Left kidney (tissue), 8 donors: ENCODE data around the gene ADAMTS6. TPM values are rescaled to one million over a fixed set of nuclear protein-coding genes. Genes with fewer than 3 reads are reported as not detected.
"Not testable (repeated sequence)": the region's sequence is repeated elsewhere in the genome, so short reads cannot be mapped to it uniquely, and the experiment has no call there.

Source experiments
- DNase-seq: peaks from one replicate; pipeline ENCODE4 v3.0.0-alpha.2; 2013
- long read RNA-seq, 8 donors: transcript quantifications; one replicate each; lab custom pipeline, GENCODE V29; 2026
- polyA plus RNA-seq: library from polyadenylated mRNA; unstranded; fragments of 120-200 nt; gene quantifications from one replicate; pipeline ENCODE4 v1.2.1, GENCODE V29; 2013; ENCODE audit not compliant: insufficient read length

Gene ADAMTS6, protein sequence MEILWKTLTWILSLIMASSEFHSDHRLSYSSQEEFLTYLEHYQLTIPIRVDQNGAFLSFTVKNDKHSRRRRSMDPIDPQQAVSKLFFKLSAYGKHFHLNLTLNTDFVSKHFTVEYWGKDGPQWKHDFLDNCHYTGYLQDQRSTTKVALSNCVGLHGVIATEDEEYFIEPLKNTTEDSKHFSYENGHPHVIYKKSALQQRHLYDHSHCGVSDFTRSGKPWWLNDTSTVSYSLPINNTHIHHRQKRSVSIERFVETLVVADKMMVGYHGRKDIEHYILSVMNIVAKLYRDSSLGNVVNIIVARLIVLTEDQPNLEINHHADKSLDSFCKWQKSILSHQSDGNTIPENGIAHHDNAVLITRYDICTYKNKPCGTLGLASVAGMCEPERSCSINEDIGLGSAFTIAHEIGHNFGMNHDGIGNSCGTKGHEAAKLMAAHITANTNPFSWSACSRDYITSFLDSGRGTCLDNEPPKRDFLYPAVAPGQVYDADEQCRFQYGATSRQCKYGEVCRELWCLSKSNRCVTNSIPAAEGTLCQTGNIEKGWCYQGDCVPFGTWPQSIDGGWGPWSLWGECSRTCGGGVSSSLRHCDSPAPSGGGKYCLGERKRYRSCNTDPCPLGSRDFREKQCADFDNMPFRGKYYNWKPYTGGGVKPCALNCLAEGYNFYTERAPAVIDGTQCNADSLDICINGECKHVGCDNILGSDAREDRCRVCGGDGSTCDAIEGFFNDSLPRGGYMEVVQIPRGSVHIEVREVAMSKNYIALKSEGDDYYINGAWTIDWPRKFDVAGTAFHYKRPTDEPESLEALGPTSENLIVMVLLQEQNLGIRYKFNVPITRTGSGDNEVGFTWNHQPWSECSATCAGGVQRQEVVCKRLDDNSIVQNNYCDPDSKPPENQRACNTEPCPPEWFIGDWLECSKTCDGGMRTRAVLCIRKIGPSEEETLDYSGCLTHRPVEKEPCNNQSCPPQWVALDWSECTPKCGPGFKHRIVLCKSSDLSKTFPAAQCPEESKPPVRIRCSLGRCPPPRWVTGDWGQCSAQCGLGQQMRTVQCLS (N-terminal part only)
- 3.2 TPM for polyA plus RNA-seq
- long read RNA-seq, donor 1 = 0 reads
- long read RNA-seq, donor 2 = 0 reads
- long read RNA-seq, donor 3 = 0 reads
- long read RNA-seq, donor 4 = 0 reads
- long read RNA-seq, donor 5 = 0 reads
- long read RNA-seq, donor 6 = 0 reads
- long read RNA-seq, donor 7 = 0 reads
- long read RNA-seq, donor 8 = 0 reads

DNA sequence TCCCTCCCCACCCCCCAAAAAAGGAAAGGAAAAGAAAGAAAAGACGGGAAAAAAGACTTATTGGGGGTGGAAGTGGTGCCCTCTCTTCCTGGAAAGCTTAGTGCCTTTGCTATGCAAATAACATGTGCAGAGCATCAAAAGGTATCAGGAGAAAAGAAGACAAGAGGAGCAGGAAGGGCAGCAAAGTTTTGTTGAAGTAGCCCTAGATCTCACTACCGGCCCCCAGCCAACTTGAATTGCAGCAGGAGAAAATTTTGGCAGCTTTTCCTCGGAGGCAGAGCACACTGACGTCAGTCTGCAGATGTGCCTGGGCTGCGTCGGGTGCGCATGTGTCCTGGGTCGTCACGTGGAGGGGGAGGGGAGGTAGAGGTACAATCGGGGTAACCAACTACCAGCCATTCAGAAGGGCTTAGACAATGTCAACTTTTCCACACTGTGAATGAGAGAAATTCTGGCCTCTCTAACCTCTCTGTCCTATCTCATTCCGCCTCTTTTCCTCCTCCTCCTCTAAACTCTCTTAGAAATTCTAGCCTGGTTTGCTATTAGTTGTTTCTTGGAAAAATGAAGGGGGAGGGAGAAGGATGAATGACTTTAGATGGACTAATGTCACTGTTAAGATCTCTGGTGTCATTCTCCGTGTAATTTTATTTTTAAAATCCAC, at the start of gene ADAMTS6:
TSS of gene ADAMTS6 (minus strand) at position 286 of the 661 bp plus-strand sequence. CDS start 8,247 bp downstream, outside the sequence.
- peak; percentile 89 for DNase-seq

DNA sequence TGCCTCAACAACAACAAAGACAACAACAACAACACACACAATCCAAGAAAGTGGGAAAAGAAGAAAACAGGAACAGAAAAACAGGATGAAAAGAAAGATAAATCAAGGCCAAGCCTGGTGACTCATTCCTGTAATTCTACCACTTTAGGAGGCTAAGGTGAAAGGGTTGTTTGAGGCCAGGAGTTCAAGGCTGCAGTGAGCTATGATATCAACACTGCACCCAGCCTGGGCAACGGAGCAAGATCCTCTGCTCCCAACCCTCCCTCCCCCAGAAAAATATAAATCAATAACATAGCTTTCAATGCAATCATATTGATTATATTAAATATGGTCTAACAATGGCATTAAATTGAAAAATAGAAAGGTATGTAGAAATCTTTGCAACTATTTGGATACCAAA, 49.2 kb upstream of the ADAMTS6 start:
- DNase-seq = no peak

DNA sequence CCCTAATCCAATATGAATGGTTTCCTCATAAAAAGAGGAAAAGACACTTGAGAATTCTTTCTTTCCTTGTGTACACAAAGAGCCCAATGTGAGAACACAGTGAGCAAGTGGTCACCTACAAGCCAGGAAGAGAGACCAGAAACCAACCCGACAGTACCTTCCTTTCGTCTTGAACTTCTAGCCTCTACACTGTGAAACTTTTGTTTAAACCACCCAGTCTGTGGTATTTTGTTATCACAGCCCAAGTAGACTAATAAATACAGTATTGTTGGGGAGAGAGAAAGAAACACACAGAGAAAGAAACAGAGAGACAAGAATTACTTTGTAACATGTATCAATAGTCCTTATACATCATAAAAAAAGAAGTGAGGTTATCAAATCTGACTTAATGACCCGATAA, 44.0 kb upstream of the ADAMTS6 start:
- no peak for DNase-seq

DNA sequence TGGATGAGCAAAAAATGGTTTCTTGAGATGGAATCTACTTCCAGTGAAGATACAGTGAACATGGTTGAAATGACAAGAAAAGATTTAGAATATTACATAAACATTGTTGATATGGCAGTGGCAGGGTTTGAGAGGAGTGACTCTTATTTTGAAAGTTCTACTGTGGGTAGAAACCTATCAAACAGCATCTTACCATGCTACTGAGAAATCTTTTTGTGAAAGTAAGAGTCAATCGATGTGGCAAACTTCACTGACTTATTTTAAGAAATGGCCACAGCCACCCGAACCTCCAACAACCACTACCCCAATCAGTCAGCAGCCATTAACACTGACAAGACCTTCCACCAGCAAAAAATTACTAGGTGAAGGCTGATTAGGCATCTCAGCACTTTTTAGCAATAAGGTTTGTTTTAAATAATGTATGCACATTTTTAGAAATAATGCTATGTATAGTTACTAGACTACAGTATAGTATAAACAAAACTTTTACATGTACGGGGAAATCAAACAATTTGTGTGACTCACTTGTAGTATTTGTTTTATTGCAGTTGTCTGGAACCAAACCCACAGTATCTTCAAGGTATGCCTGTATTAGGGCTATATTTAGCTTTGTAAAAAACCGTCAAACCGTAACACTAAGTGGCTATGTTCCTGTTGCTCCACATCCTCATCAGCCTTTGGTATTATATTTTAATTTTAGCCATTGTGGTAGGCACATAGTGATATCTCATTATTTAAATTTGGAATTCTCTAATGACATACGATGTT, 30.6 kb upstream of the ADAMTS6 start:
- DNase-seq = no peak

DNA sequence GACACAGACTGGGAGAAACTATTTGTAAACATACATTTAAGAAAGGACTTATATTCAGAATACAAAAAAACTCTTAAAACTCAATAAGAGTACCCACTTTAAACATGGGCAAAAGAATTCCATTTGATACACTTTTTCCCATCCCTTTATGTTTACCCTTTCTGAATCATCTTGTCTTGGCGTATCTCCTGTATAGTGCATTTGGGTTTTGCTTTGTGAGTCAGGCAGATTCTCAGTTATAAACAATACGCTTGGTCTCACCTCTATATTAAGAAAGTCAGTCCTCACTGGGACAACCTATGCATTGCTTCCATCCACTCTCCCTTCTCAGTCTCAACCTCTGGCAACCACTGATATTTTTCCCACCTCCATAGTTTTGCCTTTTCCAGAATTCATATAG, 27.3 kb upstream of the ADAMTS6 start:
- no peak for DNase-seq

DNA sequence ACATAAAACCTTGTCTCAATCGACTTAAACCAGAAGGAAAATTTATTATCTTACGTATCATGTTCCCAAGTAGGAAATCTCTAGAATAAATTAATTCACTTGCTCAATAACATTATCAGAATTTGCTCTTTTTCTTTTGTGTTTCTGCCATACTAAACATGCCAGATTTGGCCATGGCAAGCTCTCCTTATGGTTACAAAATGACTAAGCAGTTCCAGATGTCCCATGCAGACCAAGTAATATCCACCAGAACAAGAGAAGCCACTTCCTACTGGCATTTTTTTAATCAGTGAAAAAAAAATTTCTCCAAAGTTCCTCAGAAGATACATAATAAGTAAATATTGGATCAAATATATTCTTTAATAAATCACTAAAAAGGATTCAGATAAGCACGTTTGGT, 25.2 kb upstream of the ADAMTS6 start:
- no peak for DNase-seq

DNA sequence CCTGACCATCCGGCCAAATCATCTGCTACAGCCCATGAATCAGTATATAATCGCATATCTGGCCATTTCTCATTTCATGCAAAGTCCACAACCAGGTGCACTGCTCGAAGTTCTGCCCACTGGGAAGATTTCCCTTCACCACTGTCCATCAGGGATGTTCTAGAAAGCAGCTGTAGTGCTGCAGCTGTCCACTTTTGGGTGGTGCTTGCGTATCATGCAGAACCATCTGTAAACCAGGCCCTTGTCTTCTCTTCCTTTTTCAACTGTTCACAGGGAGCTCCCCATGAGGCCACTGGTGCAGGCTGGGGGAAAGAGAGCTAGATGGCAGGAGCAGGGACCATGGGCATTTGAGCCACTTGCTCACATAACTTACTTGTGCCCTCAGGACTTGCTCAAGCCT, 7.4 kb upstream of the ADAMTS6 start:
- DNase-seq = no peak

DNA sequence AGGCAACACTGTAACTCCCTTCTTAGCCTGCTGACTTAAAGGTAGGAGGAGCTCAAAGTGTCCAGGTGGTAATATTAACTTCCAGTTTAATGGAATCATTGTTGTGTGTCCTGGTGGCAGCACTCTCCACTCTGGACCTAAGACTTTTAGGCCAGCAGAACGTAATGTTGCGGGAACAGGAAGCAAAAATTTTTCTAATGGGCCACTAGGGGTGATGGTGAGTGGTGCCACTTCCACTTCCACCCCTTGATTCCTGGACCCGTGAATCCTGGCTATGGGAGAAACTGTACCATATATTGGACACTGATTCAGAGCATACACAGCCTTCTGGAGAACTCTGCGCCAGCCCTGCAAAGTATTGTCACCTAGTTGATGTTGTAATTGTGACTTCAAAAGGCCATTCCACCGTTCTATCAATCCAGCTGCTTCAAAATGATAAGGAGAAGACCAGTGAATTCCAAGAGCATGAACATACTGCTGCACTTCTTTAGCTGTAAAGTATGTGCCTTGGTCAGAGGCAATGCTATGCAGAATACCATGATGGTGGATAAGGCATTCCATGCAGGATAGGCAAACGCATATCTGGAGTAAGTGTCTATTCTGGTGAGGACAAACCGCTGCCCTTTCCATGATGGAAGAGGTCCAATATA, 6.4 kb upstream of the ADAMTS6 start:
- not testable (repeated sequence) for DNase-seq

DNA sequence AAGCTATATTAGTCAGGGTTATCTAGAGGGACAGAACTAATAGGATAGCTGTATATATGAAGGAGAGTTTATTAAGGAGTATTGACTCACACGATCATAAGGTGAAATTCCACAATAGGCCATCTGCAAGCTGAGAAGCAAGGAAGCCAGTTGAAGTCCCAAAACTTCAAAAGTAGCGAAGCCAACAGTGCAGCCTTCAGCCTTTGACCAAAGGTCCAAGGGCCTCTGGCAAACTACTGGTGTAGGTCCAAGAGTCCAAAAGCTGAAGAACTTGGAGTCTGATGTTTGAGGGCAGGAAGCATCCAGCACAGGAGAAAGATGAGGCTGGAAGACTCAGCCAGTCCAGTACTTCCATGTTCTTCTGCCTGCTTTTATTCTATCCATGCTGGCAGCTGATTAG, 5.1 kb upstream of the ADAMTS6 start:
- not testable (repeated sequence) for DNase-seq

DNA sequence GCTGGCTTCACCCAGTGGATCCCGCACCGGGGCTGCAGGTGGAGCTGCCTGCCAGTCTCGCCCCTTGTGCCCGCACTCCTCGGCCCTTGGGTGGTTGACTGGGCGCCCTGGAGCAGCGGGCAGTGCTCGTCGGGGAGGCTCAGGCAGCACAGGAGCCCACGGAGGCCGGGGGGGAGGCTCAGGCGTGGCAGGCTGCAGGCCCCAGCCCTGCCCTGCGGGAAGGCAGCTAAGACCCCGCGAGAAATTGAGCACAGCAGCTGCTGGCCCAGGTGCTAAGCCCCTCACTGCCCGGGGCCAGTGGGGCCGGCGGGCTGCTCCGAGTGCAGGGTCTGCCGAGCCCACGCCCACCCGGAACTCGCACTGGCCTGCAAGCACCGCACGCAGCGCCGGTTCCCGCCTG, 3.7 kb upstream of the ADAMTS6 start:
- no peak for DNase-seq

DNA sequence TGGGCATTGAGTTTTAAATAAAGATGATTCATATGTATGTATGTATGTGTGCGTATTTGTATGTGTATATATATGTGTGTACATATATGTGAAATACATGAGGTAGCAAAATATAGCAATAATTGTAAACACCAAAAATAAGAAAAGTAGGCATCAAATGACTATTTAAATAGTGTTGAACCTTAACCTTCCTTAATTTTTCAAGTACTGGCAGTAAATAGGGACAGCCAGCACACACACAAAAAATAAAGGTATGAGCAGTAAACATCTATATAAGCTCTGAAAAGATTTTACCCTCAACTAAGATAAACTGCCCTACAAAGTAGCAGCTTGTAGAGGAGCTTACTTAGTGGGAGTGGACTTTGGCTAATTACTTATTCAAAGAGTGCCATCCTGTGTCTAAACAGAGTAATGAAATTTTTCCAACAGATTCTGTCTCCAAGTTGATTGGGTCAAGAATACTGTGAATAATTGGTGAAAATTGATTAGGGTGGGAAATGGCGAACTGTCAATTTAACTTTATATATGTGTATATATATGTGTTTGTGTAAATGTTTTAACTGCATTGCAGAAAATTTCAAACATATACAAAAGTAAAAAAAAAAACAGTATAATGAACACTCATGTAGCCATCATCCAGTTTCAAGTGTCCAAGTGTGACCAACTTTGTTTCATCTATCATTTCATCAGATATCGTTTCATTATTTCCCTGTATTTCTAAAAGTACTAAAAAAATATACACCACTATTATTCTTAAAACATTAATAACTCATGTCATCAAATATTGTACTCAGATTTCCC, 2.0 kb upstream of the ADAMTS6 start:
- peak; percentile 53 for DNase-seq

DNA sequence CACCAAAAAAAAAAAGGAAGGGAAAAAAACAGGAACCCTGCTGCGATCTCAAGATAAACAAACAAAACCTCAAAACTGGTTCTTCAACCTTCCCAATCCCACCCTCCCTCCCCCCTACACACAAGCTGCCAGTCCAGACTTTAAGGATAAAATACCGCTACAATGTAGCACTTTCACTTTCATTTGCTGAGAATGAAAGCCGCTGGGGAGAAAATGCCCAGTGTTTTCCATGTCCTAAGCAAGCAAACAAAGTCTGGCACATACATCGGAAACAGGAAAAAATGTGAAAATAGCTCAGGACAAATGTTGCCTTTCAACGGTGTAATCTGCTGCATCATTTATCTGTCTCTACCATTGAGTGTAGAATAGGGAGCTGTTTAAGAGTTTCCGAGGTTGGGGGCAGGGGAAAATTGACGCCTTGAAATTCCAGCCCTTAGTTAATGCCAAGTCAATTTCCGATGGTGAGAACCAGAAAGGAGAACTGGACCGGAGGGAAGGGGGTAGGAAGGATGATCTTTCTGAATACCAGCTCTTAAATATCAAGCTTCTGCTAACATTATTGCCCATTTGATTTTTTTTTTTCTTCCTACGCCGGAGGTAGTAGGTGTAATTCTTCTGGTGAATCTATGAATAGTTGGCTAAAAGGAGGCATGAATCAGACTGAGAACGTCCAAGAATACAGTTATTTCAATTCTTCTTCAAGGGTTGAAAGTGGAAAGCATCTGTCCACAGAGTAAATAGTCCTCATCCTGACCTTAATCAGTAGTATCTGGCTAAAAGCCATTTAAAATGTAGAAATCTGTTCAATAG, 1.2 kb upstream of the ADAMTS6 start:
- peak; percentile 72 for DNase-seq

DNA sequence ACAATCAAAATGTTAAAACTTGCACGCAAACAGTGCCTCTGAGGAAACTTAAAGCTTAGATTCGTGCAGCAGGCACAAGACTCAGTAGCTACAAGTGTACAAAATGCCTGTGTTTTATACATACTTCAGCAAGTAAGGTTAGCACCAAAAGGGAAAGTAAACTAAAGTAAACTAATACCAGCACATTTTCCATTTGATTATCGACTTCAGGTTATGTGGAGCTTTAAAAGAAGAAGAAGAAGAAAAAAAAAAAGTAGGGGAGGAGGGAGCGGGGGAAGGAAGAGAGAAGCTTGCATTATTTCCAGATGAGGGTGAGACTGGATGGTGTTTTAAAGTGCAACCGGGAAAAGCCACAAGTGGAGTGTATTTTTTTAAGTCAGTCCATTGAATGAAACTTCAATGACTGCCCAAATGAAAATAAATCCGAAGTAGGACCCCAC, 596 bp upstream of the ADAMTS6 start:
- peak; percentile 48 for DNase-seq

DNA sequence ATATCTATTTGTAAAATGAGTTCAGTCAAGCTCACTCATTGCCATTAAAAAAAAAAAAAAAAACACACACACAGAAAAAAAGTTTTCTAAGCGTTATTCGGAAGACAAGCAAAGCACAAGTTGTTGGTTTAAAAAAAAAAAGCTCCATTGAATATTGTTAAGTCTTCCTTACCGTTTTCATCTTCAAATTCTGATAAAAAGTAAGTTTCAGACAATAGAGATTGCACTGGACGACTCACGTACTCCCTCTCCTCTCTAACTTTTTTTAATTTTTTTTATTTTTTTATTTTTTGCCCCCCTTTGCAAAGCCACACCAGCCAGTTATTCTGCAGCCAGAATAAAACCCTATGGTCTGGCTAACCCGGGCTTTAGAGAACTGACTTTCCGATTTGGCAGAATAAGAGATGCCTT, 544 bp downstream of the ADAMTS6 start:
- DNase-seq = peak; percentile 26

DNA sequence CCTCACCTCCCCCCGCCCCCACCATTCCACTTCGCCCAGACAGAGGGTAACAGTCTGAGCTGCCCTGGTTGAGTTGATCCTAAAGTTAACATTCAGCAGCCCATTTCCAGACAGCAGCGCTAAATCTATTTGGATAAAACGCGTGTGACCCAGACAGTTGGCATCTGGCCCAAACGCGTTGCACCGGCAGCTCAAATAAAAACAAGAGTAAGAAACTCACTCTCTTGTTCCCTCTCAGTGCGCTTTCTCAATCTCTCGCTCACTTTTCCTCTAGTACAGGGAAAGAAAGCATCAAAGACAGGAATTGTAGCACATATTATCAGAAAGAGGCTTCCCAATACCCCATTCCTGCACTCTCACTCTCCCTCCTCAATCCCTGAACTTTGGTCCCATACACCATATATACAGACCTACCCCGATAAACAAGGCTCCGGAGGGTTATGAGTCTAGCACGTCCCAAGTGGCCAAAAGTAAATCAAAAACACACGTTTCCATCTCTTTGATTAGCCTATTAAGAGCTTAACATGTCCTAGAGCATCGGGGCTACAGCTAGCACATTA, 1.3 kb downstream of the ADAMTS6 start:
- peak; percentile 70 for DNase-seq

DNA sequence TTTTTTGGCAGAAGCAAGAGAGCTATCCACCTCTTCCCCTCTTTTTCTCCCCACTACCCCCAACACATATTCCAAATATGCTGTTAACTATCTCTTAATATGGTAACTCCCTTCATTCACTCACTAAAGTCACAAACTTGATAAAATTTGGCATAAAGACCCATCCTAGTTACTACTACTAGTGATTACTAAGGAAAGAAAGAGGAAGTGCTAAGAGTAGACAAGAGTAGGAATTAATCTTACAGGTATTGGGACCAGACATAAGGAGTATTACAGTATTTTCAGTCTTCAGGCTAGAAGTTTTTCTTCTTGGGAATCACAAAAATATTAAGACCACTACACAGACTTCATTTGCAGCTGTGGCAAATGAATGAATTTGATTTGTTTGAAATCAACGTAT, 2.2 kb downstream of the ADAMTS6 start:
- no peak for DNase-seq

DNA sequence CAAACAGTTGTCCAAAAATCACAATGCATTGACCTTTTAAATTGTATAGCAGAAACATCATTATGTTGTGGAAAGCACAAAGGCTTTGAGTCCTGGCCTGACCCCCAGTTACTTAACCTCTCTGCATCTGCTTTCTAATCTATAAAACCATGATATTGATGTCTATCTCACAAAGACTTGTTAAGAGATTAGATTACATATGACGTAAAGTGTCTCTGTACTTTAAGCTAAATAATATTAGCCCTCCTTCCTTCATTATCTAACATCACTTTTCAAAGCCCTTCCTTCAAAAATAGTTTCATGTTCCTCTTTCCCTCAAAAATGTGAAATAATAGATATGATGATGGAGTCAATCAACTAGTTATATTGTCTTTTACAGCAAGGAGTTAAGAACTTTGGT, 3.4 kb downstream of the ADAMTS6 start:
- no peak for DNase-seq

DNA sequence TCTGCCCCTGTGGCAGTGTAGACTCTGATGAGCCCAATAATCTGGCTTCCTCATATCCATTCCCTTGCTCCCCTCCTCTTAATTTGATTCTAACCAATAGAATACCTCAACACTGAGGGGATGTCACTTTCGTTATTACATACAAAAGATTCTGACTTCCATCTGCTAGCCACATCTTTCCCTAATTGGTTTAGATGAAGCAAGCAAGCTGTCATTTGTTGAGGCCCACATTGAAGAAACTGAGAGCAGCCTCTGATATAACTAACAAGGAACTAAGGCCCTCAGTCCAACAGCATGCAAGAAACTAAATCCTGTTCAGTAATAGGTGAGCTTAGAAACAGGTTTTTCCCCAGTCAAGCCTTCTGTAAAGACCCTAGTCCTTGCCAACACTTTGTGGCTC, 5.8 kb downstream of the ADAMTS6 start:
- DNase-seq = no peak
